HepG2 (cell line): ENCODE measurements around the gene SEC23IP. TPM values are rescaled to one million over a fixed set of nuclear protein-coding genes. Genes with fewer than 3 reads are reported as not detected.

ENCODE experiments used
- EED ChIP-seq: sonication (generic); formaldehyde crosslinking; IDR thresholded peaks from 2 replicates; pipeline ENCODE4 v1.5.0; 2020; ENCODE audit warnings: mild to moderate bottlenecking, missing genetic modification reagents
- FOSL2 ChIP-seq: sonication (generic); formaldehyde crosslinking; IDR thresholded peaks from 2 replicates; pipeline ENCODE4 v1.4.0; 2020; ENCODE audit warnings: missing genetic modification reagents
- GTF3A ChIP-seq: sonication (generic); formaldehyde crosslinking; conservative IDR thresholded peaks from 2 replicates; pipeline ENCODE4 v1.4.0; 2020; ENCODE audit warnings: mild to moderate bottlenecking, missing genetic modification reagents
- HNF4G ChIP-seq, 2 experiments: sonication (generic) in 1 of 2; formaldehyde crosslinking in 1 of 2; IDR thresholded peaks; 2 replicates each; pipeline versions ENCODE4 v1.4.0 to v1.6.1; 2011 to 2020; ENCODE audit warnings: borderline replicate concordance in 2 of 2, low read depth in 2 of 2, mild to moderate bottlenecking in 2 of 2, low read length in 1 of 2, missing genetic modification reagents in 1 of 2, moderate library complexity in 1 of 2
- MTF2 ChIP-seq: sonication (generic); formaldehyde crosslinking; IDR thresholded peaks from 2 replicates; pipeline ENCODE4 v1.5.0; 2020; ENCODE audit warnings: missing genetic modification reagents, borderline replicate concordance
- MXD3 ChIP-seq: IDR thresholded peaks from 2 replicates; pipeline ENCODE4 v1.6.1; 2016; ENCODE audit warnings: mild to moderate bottlenecking, missing biosample characterization, missing genetic modification reagents
- PBX3 ChIP-seq: sonication (generic); formaldehyde crosslinking; IDR thresholded peaks from 2 replicates; pipeline ENCODE4 v1.8.1; 2023; ENCODE audit warnings: missing genetic modification reagents, inconsistent platforms, borderline replicate concordance
- RAD21 ChIP-seq: fragments of 450-650 bp; formaldehyde crosslinking; IDR thresholded peaks from 2 replicates; pipeline ENCODE4 v1.5.0; 2020; ENCODE audit warnings: mild to moderate bottlenecking
- SALL2 ChIP-seq: sonication (generic); formaldehyde crosslinking; IDR thresholded peaks from 2 replicates; pipeline ENCODE4 v1.8.1; 2023; ENCODE audit warnings: mild to moderate bottlenecking, missing genetic modification reagents, inconsistent platforms
- SNRNP70 ChIP-seq: fragments of 200-400 bp; formaldehyde crosslinking; IDR thresholded peaks from 2 replicates; pipeline ENCODE4 v1.6.1; 2017; ENCODE audit warnings: mild to moderate bottlenecking, low read depth, low read length, moderate library complexity
- THAP11 ChIP-seq: IDR thresholded peaks from 2 replicates; pipeline ENCODE4 v1.6.1; 2016; ENCODE audit warnings: missing biosample characterization, missing genetic modification reagents
- ZNF18 ChIP-seq: sonication (generic); formaldehyde crosslinking; IDR thresholded peaks from 2 replicates; pipeline ENCODE4 v1.8.0; 2022; ENCODE audit warnings: mild to moderate bottlenecking, missing genetic modification reagents; ENCODE audit not compliant: insufficient replicate concordance
- ZNF333 ChIP-seq: sonication (generic); formaldehyde crosslinking; IDR thresholded peaks from 2 replicates; pipeline ENCODE4 v1.4.0; 2020; ENCODE audit warnings: mild to moderate bottlenecking, missing genetic modification reagents, borderline replicate concordance
- polyA plus RNA-seq, 8 experiments: library from polyadenylated mRNA; depleted of rRNA in 3 of 8; stranded (reverse) in 7 of 8; unstranded in 1 of 8; fragments of >200 nt; fragmentation: Illumina TruSeq in 4 of 8; extraction: Trizol in 4 of 8; gene quantifications; 2 replicates each; pipeline versions ENCODE4 v1.2.1 to v1.2.3, GENCODE V29; 2011 to 2016; ENCODE audit warnings: low read depth in 4 of 8, missing spikeins in 1 of 8, mixed read lengths in 1 of 8; ENCODE audit not compliant: insufficient read depth in 1 of 8
- total RNA-seq, 5 experiments: library from RNA; depleted of rRNA; stranded (reverse); fragments of >200 nt; fragmentation: Illumina TruSeq; extraction: Trizol; gene quantifications; 2 replicates each; pipeline ENCODE4 v1.2.3, GENCODE V29; 2016; ENCODE audit warnings: low read depth in 1 of 5
- TF ChIP-seq, protein P1 (sequence below): IDR thresholded peaks from 2 replicates; pipeline ENCODE4 v1.6.1; 2016; ENCODE audit warnings: missing biosample characterization, missing genetic modification reagents, low read depth
- TF ChIP-seq, protein P2 (sequence below): sonication (generic); formaldehyde crosslinking; IDR thresholded peaks from 2 replicates; pipeline ENCODE4 v1.9.0; 2022; ENCODE audit warnings: missing genetic modification reagents, mild to moderate bottlenecking, borderline replicate concordance
- TF ChIP-seq, protein P3 (sequence below): sonication (generic); formaldehyde crosslinking; conservative IDR thresholded peaks from 2 replicates; pipeline ENCODE4 v1.4.0; 2020; ENCODE audit warnings: missing genetic modification reagents

SEC23IP gene
- total and polyA plus RNA-seq, 2 of the 13 experiments (the other 11 are each of a cell fraction or from before 2014, with no cell fraction given), result 32.3 to 57.7 TPM

DNA sequence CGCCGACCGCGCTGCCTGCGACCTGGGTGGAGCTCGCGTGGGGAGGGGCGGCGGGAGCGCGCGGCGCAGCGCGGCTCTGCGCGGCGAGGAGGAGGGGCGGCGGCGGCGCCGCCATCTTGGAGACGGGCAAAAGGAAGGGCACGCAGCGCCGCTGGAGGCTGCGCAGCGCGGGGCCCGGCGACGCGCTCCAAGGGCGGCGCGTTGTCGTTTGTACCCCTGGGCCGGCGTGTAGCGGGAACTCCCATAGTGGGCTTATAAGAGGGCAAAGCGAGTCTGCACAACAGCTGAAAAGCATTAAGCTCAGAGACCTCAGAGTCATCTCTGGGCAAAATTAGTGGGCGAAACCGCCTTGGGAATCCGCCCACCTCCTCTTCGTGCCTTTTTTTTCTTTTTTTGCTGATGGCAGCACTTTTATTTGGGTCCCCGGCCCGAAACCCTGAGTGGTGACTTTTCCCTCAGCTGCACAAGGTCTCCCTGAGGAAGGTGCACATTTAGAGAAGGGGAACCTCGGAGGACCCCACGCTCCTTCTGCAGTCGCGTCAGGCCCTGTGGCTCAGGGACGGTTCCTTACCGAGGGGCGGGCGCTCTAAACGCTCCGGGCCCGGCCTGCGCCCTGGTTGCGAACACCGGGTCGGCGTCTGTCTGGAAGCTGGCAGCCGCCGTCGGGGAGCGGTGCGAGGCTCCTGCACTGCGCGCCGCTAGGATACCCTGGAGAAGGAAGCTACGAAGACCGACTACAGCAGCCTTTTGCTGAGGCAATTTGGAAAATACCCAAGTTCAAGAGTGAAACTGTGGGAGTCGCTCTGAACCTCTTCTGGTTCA lies 19.5 kb upstream of the SEC23IP start (continued):
- TF ChIP-seq, protein P1, sequence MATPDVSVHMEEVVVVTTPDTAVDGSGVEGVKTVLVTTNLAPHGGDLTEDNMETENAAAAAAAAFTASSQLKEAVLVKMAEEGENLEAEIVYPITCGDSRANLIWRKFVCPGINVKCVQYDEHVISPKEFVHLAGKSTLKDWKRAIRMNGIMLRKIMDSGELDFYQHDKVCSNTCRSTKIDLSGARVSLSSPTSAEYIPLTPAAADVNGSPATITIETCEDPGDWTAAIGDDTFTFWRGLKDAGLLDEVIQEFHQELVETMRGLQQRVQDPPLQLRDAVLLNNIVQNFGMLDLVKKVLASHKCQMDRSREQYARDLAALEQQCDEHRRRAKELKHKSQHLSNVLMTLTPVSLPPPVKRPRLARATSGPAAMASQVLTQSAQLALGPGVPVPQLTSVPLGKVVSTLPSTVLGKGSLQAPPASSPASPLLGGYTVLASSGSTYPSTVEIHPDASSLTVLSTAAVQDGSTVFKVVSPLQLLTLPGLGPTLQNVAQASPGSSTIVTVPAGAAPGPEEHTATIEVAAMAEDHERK (CRISPR knock-in tag), result peak; percentile 90
- 0 out of 2 replicates have a peak, but pooled peaks have one; percentile 46 for TF ChIP-seq MXD3
- TF ChIP-seq HNF4G (IDR thresholded peaks at IDR 0.05; ENCODE audit: borderline replicate concordance, low read depth, low read length), result no peak
- peak; percentile 48; the same call in 1 of the 2 replicates for TF ChIP-seq HNF4G (CRISPR knock-in tag; IDR thresholded peaks at IDR 0.05; ENCODE audit: borderline replicate concordance, low read depth)
- TF ChIP-seq THAP11 (CRISPR knock-in tag), result peak; percentile 81
- no peak for TF ChIP-seq PBX3
- TF ChIP-seq ZNF18 (CRISPR knock-in tag), result no peak
- peak; percentile 29; the same call in 1 of the 2 replicates for TF ChIP-seq EED (CRISPR knock-in tag)
- no peak for TF ChIP-seq SALL2
- TF ChIP-seq FOSL2 (CRISPR knock-in tag), result no peak
- TF ChIP-seq ZNF333 (CRISPR knock-in tag), result no peak
- peak; percentile 16; the same call in 1 of the 2 replicates for TF ChIP-seq RAD21 (CRISPR knock-in tag)
- TF ChIP-seq SNRNP70, result no peak
- TF ChIP-seq, protein P2, sequence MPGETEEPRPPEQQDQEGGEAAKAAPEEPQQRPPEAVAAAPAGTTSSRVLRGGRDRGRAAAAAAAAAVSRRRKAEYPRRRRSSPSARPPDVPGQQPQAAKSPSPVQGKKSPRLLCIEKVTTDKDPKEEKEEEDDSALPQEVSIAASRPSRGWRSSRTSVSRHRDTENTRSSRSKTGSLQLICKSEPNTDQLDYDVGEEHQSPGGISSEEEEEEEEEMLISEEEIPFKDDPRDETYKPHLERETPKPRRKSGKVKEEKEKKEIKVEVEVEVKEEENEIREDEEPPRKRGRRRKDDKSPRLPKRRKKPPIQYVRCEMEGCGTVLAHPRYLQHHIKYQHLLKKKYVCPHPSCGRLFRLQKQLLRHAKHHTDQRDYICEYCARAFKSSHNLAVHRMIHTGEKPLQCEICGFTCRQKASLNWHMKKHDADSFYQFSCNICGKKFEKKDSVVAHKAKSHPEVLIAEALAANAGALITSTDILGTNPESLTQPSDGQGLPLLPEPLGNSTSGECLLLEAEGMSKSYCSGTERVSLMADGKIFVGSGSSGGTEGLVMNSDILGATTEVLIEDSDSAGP, result peak; percentile 73; the same call in 1 of the 2 replicates
- 0 out of 2 replicates have a peak, but pooled peaks have one; percentile 70 for TF ChIP-seq GTF3A (CRISPR knock-in tag)
- TF ChIP-seq, protein P3, sequence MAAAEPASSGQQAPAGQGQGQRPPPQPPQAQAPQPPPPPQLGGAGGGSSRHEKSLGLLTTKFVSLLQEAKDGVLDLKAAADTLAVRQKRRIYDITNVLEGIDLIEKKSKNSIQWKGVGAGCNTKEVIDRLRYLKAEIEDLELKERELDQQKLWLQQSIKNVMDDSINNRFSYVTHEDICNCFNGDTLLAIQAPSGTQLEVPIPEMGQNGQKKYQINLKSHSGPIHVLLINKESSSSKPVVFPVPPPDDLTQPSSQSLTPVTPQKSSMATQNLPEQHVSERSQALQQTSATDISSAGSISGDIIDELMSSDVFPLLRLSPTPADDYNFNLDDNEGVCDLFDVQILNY (CRISPR knock-in tag), result 0 out of 2 replicates have a peak, but pooled peaks have one; percentile 68
- TF ChIP-seq MTF2 (CRISPR knock-in tag), result 0 out of 2 replicates have a peak, but pooled peaks have one; percentile 5
